H9 (cell line): ENCODE measurements around the gene PLD1. TPM values are rescaled to one million over a fixed set of nuclear protein-coding genes. Genes with fewer than 3 reads are reported as not detected.

ENCODE experiments used
- DNase-seq: peaks from one replicate; pipeline ENCODE4 v3.0.0-alpha.2; 2017
- H2AFZ ChIP-seq: one replicate; pipeline ENCODE4 v1.6.1; 2013; ENCODE audit warnings: mild to moderate bottlenecking, low read length, control low read depth, moderate library complexity
- H2AK5ac ChIP-seq: 2 replicates; pipeline ENCODE4 v1.6.1; 2013; ENCODE audit warnings: low read length, control low read depth, mixed read lengths; ENCODE audit not compliant: insufficient read length
- H2BK120ac ChIP-seq: one replicate; pipeline ENCODE4 v1.6.1; 2013; ENCODE audit warnings: low read depth, mild to moderate bottlenecking, low read length, control low read depth, inconsistent platforms; ENCODE audit not compliant: poor library complexity, severe bottlenecking
- H2BK12ac ChIP-seq: 2 replicates; pipeline ENCODE4 v1.6.1; 2013; ENCODE audit warnings: low read length, control low read depth, mixed read lengths, low read depth; ENCODE audit not compliant: insufficient read length
- H2BK15ac ChIP-seq: 2 replicates; pipeline ENCODE4 v1.6.1; 2013; ENCODE audit warnings: low read depth, low read length, control low read depth
- H2BK20ac ChIP-seq: one replicate; pipeline ENCODE4 v1.6.1; 2013; ENCODE audit warnings: low read depth, mild to moderate bottlenecking, low read length, control low read depth, inconsistent platforms; ENCODE audit not compliant: poor library complexity, severe bottlenecking
- H2BK5ac ChIP-seq: 2 replicates; pipeline ENCODE4 v1.6.1; 2013; ENCODE audit warnings: low read length, control low read depth, mixed read lengths; ENCODE audit not compliant: insufficient read length
- H3K14ac ChIP-seq: 2 replicates; pipeline ENCODE4 v1.6.1; 2013; ENCODE audit warnings: low read length, control low read depth; ENCODE audit not compliant: insufficient read depth
- H3K18ac ChIP-seq: 2 replicates; pipeline ENCODE4 v1.6.1; 2013; ENCODE audit warnings: low read depth, mild to moderate bottlenecking, mixed read lengths, low read length, control low read depth; ENCODE audit not compliant: insufficient read length
- H3K23ac ChIP-seq: 2 replicates; pipeline ENCODE4 v1.6.1; 2013; ENCODE audit warnings: low read length, control low read depth, mixed read lengths, low read depth; ENCODE audit not compliant: insufficient read length
- H3K23me2 ChIP-seq: 2 replicates; pipeline ENCODE4 v1.6.1; 2013; ENCODE audit warnings: low read depth, mild to moderate bottlenecking, mixed read lengths, low read length, control low read depth; ENCODE audit not compliant: insufficient read length, poor library complexity, severe bottlenecking
- H3K27ac ChIP-seq: 2 replicates; pipeline ENCODE4 v1.5.1; 2013; ENCODE audit warnings: low read length, control low read depth, mixed read lengths, low read depth; ENCODE audit not compliant: insufficient read length
- H3K27me3 ChIP-seq: 2 replicates; pipeline ENCODE4 v1.6.1; 2013; ENCODE audit warnings: low read length, control low read depth, inconsistent platforms; ENCODE audit not compliant: insufficient read depth
- H3K4ac ChIP-seq: 2 replicates; pipeline ENCODE4 v1.6.1; 2013; ENCODE audit warnings: low read depth, mild to moderate bottlenecking, control low read depth, inconsistent platforms, low read length, moderate library complexity
- H3K4me1 ChIP-seq: 2 replicates; pipeline ENCODE4 v1.6.1; 2013; ENCODE audit warnings: low read length, control low read depth, inconsistent platforms; ENCODE audit not compliant: insufficient read depth
- H3K4me2 ChIP-seq: 2 replicates; pipeline ENCODE4 v1.6.1; 2013; ENCODE audit warnings: low read length, control low read depth, mixed read lengths; ENCODE audit not compliant: insufficient read length, insufficient read depth
- H3K56ac ChIP-seq: 2 replicates; pipeline ENCODE4 v1.6.1; 2013; ENCODE audit warnings: low read depth, mild to moderate bottlenecking, mixed read lengths, low read length, control low read depth; ENCODE audit not compliant: insufficient read length
- H3K79me1 ChIP-seq: 2 replicates; pipeline ENCODE4 v1.6.1; 2013; ENCODE audit warnings: low read depth, mild to moderate bottlenecking, moderate library complexity, low read length, control low read depth, inconsistent platforms; ENCODE audit not compliant: insufficient read depth, poor library complexity, severe bottlenecking
- H3K79me2 ChIP-seq: 2 replicates; pipeline ENCODE4 v1.6.1; 2013; ENCODE audit warnings: low read length, control low read depth, inconsistent platforms; ENCODE audit not compliant: insufficient read depth
- H3K9ac ChIP-seq: 2 replicates; pipeline ENCODE4 v1.6.1; 2013; ENCODE audit warnings: low read length, control low read depth, mixed read lengths; ENCODE audit not compliant: insufficient read length; ENCODE audit errors: extremely low read depth
- H3K9me3 ChIP-seq: one replicate; pipeline ENCODE4 v1.6.1; 2013; ENCODE audit warnings: low read depth, low read length, inconsistent platforms; ENCODE audit not compliant: control insufficient read depth
- H3T11ph ChIP-seq: one replicate; pipeline ENCODE4 v1.6.1; 2013; ENCODE audit warnings: mild to moderate bottlenecking, low read length, control low read depth, inconsistent platforms
- H4K20me1 ChIP-seq: one replicate; pipeline ENCODE4 v1.6.1; 2013; ENCODE audit not compliant: control insufficient read depth, insufficient read length, insufficient read depth
- H4K5ac ChIP-seq: 2 replicates; pipeline ENCODE4 v1.6.1; 2013; ENCODE audit warnings: low read depth, mild to moderate bottlenecking, mixed read lengths, low read length, control low read depth; ENCODE audit not compliant: insufficient read length
- H4K8ac ChIP-seq: replicated peaks from 2 replicates; pipeline ENCODE4 v1.6.1; 2013; ENCODE audit warnings: low read length, control low read depth, mixed read lengths, low read depth; ENCODE audit not compliant: insufficient read length
- H4K91ac ChIP-seq: 2 replicates; pipeline ENCODE4 v1.6.1; 2013; ENCODE audit warnings: low read depth, mild to moderate bottlenecking, moderate library complexity, mixed read lengths, low read length, control low read depth; ENCODE audit not compliant: insufficient read length
- H3K27ac Mint-ChIP-seq, 3 experiments: 2 replicates in 2 of 3; 3 replicates in 1 of 3; pipeline ENCODE4 v1.8.0; 2020 to 2021; ENCODE audit warnings: mixed read lengths in 3 of 3, mild to moderate bottlenecking in 1 of 3, moderate library complexity in 1 of 3
- H3K27me3 Mint-ChIP-seq: 2 replicates; pipeline ENCODE4 v1.8.0; 2021; ENCODE audit warnings: low read depth, mild to moderate bottlenecking, moderate library complexity, mixed read lengths
- H3K36me3 Mint-ChIP-seq, 3 experiments: 2 replicates in 2 of 3; 3 replicates in 1 of 3; pipeline ENCODE4 v1.8.0; 2020 to 2021; ENCODE audit warnings: low read depth in 3 of 3, mixed read lengths in 3 of 3; ENCODE audit not compliant: insufficient read depth in 1 of 3
- H3K4me1 Mint-ChIP-seq, 2 experiments: 2 replicates each; pipeline ENCODE4 v1.8.0; 2020; ENCODE audit warnings: mixed read lengths in 2 of 2
- H3K4me3 Mint-ChIP-seq, 2 experiments: 2 replicates in 1 of 2; 3 replicates in 1 of 2; pipeline ENCODE4 v1.8.0; 2020 to 2021; ENCODE audit warnings: mild to moderate bottlenecking in 2 of 2, mixed read lengths in 2 of 2, moderate library complexity in 1 of 2
- H3K9me3 Mint-ChIP-seq, 2 experiments: 2 replicates in 1 of 2; 3 replicates in 1 of 2; pipeline ENCODE4 v1.8.0; 2020; ENCODE audit warnings: mild to moderate bottlenecking in 2 of 2, mixed read lengths in 2 of 2, moderate library complexity in 1 of 2
- CTCF ChIP-seq: fragments of 200-600 bp; sonication (generic); conservative IDR thresholded peaks from 3 replicates; pipeline ENCODE4 v1.8.0; 2021; ENCODE audit warnings: antibody characterized with exemption, mild to moderate bottlenecking
- WGBS: extraction: QIAGEN DNeasy Blood & Tissue Kit; methylation state at CpG from one replicate; pipeline ENCODE4 v1.1.7; 2013; ENCODE audit warnings: missing lambda C conversion rate, low lambda C conversion rate, mixed read lengths; ENCODE audit not compliant: insufficient read length; ENCODE audit errors: extremely low coverage; 5-methylcytosine and 5-hydroxymethylcytosine counted together
- total RNA-seq: library from RNA; stranded (reverse); gene quantifications from 2 replicates; pipeline ENCODE4 v1.2.1, GENCODE V29; 2021

The PLD1 gene
- total RNA-seq, 1 experiment from 2014 or later = 1.8 TPM

GRCh38 chr3:171783086-171783485 lies 27.2 kb downstream of the PLD1 start:
- no peak overlapping the region for H2BK5ac ChIP-seq
- H3K79me2 ChIP-seq = no peaks in the 10 kb centered on the region
- Mint-ChIP-seq H3K27me3 (no peaks in the 10 kb centered on the region), H3K27ac (no peak overlapping the region), H3K4me3 (no peak overlapping the region), H3K4me1 (no peaks in the 10 kb centered on the region), H3K36me3 (no peaks in the 10 kb centered on the region), H3K9me3 (no peaks in the 10 kb centered on the region)
- WGBS = no CpG with 5 or more reads among the region's 2 CpGs
- no peak overlapping the region for H3T11ph ChIP-seq
- TF ChIP-seq CTCF = no peak
- no peaks in the 10 kb centered on the region for H3K4me1 ChIP-seq
- H3K9me3 ChIP-seq = no peaks in the 10 kb centered on the region
- H3K4ac ChIP-seq = no peak overlapping the region
- H2AFZ ChIP-seq = no peak overlapping the region
- H3K18ac ChIP-seq = no peak overlapping the region
- H3K9ac ChIP-seq = no peak overlapping the region
- H3K4me2 ChIP-seq = no peak overlapping the region
- no peak overlapping the region for H2AK5ac ChIP-seq
- H3K23me2 ChIP-seq = no peaks in the 10 kb centered on the region
- no peak overlapping the region for H2BK15ac ChIP-seq
- H2BK12ac ChIP-seq = no peak overlapping the region
- H2BK120ac ChIP-seq = no peak overlapping the region
- H2BK20ac ChIP-seq = no peak overlapping the region
- no peak overlapping the region for H3K27ac ChIP-seq
- H4K20me1 ChIP-seq = no peaks in the 10 kb centered on the region
- no peak overlapping the region for H3K23ac ChIP-seq
- H3K79me1 ChIP-seq = no peaks in the 10 kb centered on the region
- DNase-seq = no peak
- no peak overlapping the region for H4K91ac ChIP-seq
- no peak overlapping the region for H4K8ac ChIP-seq
- H3K56ac ChIP-seq = no peak overlapping the region
- no peak overlapping the region for H4K5ac ChIP-seq
- no peak overlapping the region for H3K14ac ChIP-seq
- H3K27me3 ChIP-seq = no peaks in the 10 kb centered on the region
